Endothelial cell of umbilical vein (primary cell): ENCODE measurements around the gene CYP8B1. TPM values are rescaled to one million over a fixed set of nuclear protein-coding genes. Genes with fewer than 3 reads are reported as not detected.
A peak's percentile ranks its signal among the peaks of the same experiment; 100 is the strongest.

Experiments used
- BruUV-seq: library from RNA; stranded (reverse); fragments of 400-500 nt; replicated peaks from 2 replicates; lab custom pipeline; 2021; lab: Mats Ljungman, UMichigan
- CTCF ChIA-PET: fragments of 300-600, 350-600 bp; sonication (Branson Sonifier 250); formaldehyde crosslinking; loops from one replicate; lab custom pipeline; 2021; ENCODE audit warnings: antibody characterized with exemption, inconsistent platforms; lab: Charles Lee
- POLR2A ChIA-PET: fragments of 300-600, 350-600 bp; sonication (Branson Sonifier 250); formaldehyde crosslinking; loops from one replicate; lab custom pipeline; 2021; ENCODE audit warnings: antibody characterized with exemption, inconsistent platforms; lab: Charles Lee
- DNase-seq: peaks from one replicate; pipeline ENCODE4 v3.0.0-alpha.2; 2011; ENCODE audit warnings: low read depth, low spot score
- FAIRE-seq: peaks from 2 replicates; lab custom pipeline; 2011; peaks lifted over from hg19 to GRCh38; lab: Jason Lieb, UNC
- H2AFZ ChIP-seq: 2 replicates; pipeline ENCODE4 v1.6.0; 2012; ENCODE audit warnings: low read depth, low read length, control low read depth, inconsistent platforms
- H3K27ac ChIP-seq: 2 replicates; pipeline ENCODE4 v1.5.1; 2011; ENCODE audit warnings: low read depth, mild to moderate bottlenecking, control low read depth, low read length, moderate library complexity; ENCODE audit not compliant: insufficient read depth
- H3K27me3 ChIP-seq, 2 experiments: 2 replicates each; pipeline versions ENCODE4 v1.6.0 to v1.6.1; 2011; ENCODE audit warnings: low read length in 2 of 2, mixed read lengths in 1 of 2; ENCODE audit not compliant: control insufficient read depth in 2 of 2, insufficient read depth in 2 of 2
- H3K36me3 ChIP-seq, 2 experiments: 2 replicates in 1 of 2; 3 replicates in 1 of 2; pipeline ENCODE4 v1.5.1; 2011; ENCODE audit warnings: low read length in 2 of 2, mild to moderate bottlenecking in 1 of 2, moderate library complexity in 1 of 2; ENCODE audit not compliant: control insufficient read depth in 2 of 2, insufficient read depth in 2 of 2; ENCODE audit errors: extremely low read depth in 1 of 2
- H3K4me1 ChIP-seq: 3 replicates; pipeline ENCODE4 v1.5.1; 2011; ENCODE audit warnings: mild to moderate bottlenecking, low read length; ENCODE audit not compliant: control insufficient read depth, insufficient read depth; ENCODE audit errors: extremely low read depth
- H3K4me2 ChIP-seq: 2 replicates; pipeline ENCODE4 v1.6.1; 2011; ENCODE audit warnings: low read length, control low read depth, mixed read lengths; ENCODE audit not compliant: insufficient read depth
- H3K4me3 ChIP-seq, 3 experiments: fragments of 200-600 bp in 1 of 3; sonication (generic), shearing (Covaris generic) in 1 of 3; replicated peaks in 1 of 3; 2 replicates each; pipeline ENCODE4 v1.5.1; 2011 to 2016; ENCODE audit warnings: control low read depth in 3 of 3, low read length in 3 of 3, mild to moderate bottlenecking in 2 of 3, inconsistent platforms in 1 of 3, low read depth in 1 of 3, moderate library complexity in 1 of 3; ENCODE audit not compliant: insufficient read depth in 1 of 3
- H3K79me2 ChIP-seq: 2 replicates; pipeline ENCODE4 v1.6.0; 2012; ENCODE audit warnings: low read length, inconsistent platforms; ENCODE audit not compliant: control insufficient read depth, insufficient read depth
- H3K9ac ChIP-seq: replicated peaks from 2 replicates; pipeline ENCODE3; 2011; ENCODE audit warnings: low read length, control low read depth; ENCODE audit not compliant: insufficient read depth; ENCODE audit errors: extremely low read depth
- H3K9me1 ChIP-seq: replicated peaks from 3 replicates; pipeline ENCODE4 v1.6.0; 2011; ENCODE audit warnings: mild to moderate bottlenecking, low read length; ENCODE audit not compliant: control insufficient read depth, insufficient read depth; ENCODE audit errors: extremely low read depth
- H3K9me3 ChIP-seq: replicated peaks from 2 replicates; pipeline ENCODE4 v1.5.1; 2012; ENCODE audit warnings: low read length, inconsistent platforms; ENCODE audit not compliant: control insufficient read depth, insufficient read depth
- H4K20me1 ChIP-seq: replicated peaks from 2 replicates; pipeline ENCODE3; 2011; ENCODE audit warnings: mild to moderate bottlenecking, low read length; ENCODE audit not compliant: control insufficient read depth, insufficient read depth; ENCODE audit errors: extremely low read depth
- CTCF ChIP-seq, 2 donors: IDR thresholded peaks; 1 replicate in 1 of 2; 2 replicates in 1 of 2; pipeline ENCODE4 v1.5.1; 2011; ENCODE audit warnings: low read length in 2 of 2, mild to moderate bottlenecking in 2 of 2, moderate library complexity in 2 of 2, control low read depth in 1 of 2, inconsistent platforms in 1 of 2, low read depth in 1 of 2; ENCODE audit not compliant: insufficient read depth in 1 of 2; ENCODE audit errors: extremely low read depth in 1 of 2
- JUN ChIP-seq: IDR thresholded peaks from 2 replicates; pipeline ENCODE4 v1.6.1; 2011; ENCODE audit warnings: borderline replicate concordance, low read depth; ENCODE audit not compliant: insufficient read length, insufficient read depth
- POLR2A ChIP-seq: IDR thresholded peaks from 2 replicates; pipeline ENCODE4 v1.6.1; 2012; ENCODE audit warnings: low read depth, mild to moderate bottlenecking, control low read depth, low read length
- POLR2AphosphoS5 ChIP-seq: IDR thresholded peaks from 2 replicates; pipeline ENCODE4 v1.6.1; 2012; ENCODE audit warnings: low read depth, mild to moderate bottlenecking, control low read depth, low read length, moderate library complexity; ENCODE audit not compliant: insufficient read depth
- dilution Hi-C: fragments of 300-500 bp; cut with MboI; formaldehyde crosslinking; loops from one replicate; pipeline ENCODE4 v1.15.0; 2019; ENCODE audit warnings: low sequenced_read_pairs; ENCODE audit not compliant: extremely low pct_ligation_motif_present
- intact Hi-C: fragments of 100-400 bp; cut with micrococcal nuclease; formaldehyde crosslinking; loops from one replicate; pipeline ENCODE4 v1.10.0; 2022
- polyA plus RNA-seq, 4 experiments: library from polyadenylated mRNA; depleted of rRNA in 3 of 4; stranded (reverse) in 3 of 4; unstranded in 1 of 4; fragments of >200 nt; gene quantifications; 2 replicates each; pipeline versions ENCODE4 v1.2.1 to v1.2.3, GENCODE V29; 2011 to 2012; ENCODE audit warnings: missing spikeins in 1 of 4
- total RNA-seq: library from RNA; stranded (reverse); gene quantifications from 2 replicates; pipeline ENCODE4 v1.2.3, GENCODE V29; 2021

Gene CYP8B1
- total and polyA plus RNA-seq, 2 donors (not counting 3 experiments of a cell fraction or from before 2014, with no cell fraction given): not detected

GRCh38 chr3:42841332-42841731 is 34.3 kb downstream of the CYP8B1 start:
- POLR2A ChIA-PET: no interaction called here
- CTCF ChIA-PET: no interaction called here
- no peak for FAIRE-seq

GRCh38 chr3:42839616-42840015 is 36.1 kb downstream of the CYP8B1 start:
- Histone ChIP-seq H3K4me1 (no peaks in the 10 kb centered on the region), H4K20me1 (no peaks in the 10 kb centered on the region), H3K4me3 (no peak overlapping the region), H2AFZ (no peak overlapping the region), H3K9me1 (no peaks in the 10 kb centered on the region), H3K79me2 (no peaks in the 10 kb centered on the region), H3K9me3 (no peaks in the 10 kb centered on the region), H3K27ac (no peak overlapping the region), H3K4me2 (no peak overlapping the region), H3K36me3 (no peaks in the 10 kb centered on the region), H3K9ac (no peak overlapping the region), H3K27me3 (peaks cover 0 to 7% of the 10 kb centered on the region in 2 experiments)
- FAIRE-seq (peak; percentile 24), DNase-seq (peak; percentile 67)
- ChIA-PET CTCF (interaction anchor here (0.6 to 1.9 kb wide), 25 partner anchors 9 to 1625 kb away, joined by 3 to 27 read pairs (median 5); partner anchors contain the start of genes CCDC13 and HIGD1A), POLR2A (no interaction called here)
- BruUV-seq: no TSS peak
- dilution Hi-C loops (no loop called here), intact Hi-C loops (loop anchor here (1.0 kb wide), 1 partner anchor 58 kb away; no protein-coding TSS in a partner anchor)
- peak; percentile 44 to 56 for TF ChIP-seq CTCF (IDR thresholded peaks at IDR 0.05; ENCODE audit: extremely low read depth in 1 of 2, insufficient read depth in 1 of 2, low read depth in 1 of 2, low read length in 2 of 2)
- TF ChIP-seq POLR2AphosphoS5: no peak
- no peak for TF ChIP-seq JUN
- no peak for TF ChIP-seq POLR2A

More at GRCh38 chr3:42841332-42841731, 34.3 kb downstream of the CYP8B1 start:
- Histone ChIP-seq H3K9ac (no peak overlapping the region), H2AFZ (no peak overlapping the region), H3K27me3 (peaks cover 5 to 7% of the 10 kb centered on the region in 2 experiments), H3K9me1 (no peaks in the 10 kb centered on the region), H3K9me3 (no peaks in the 10 kb centered on the region), H3K79me2 (no peaks in the 10 kb centered on the region), H4K20me1 (no peaks in the 10 kb centered on the region), H3K4me3 (no peak overlapping the region), H3K4me1 (no peaks in the 10 kb centered on the region), H3K4me2 (no peak overlapping the region), H3K36me3 (no peaks in the 10 kb centered on the region), H3K27ac (no peak overlapping the region)
- DNase-seq: no peak
- BruUV-seq: no TSS peak
- dilution Hi-C loops (no loop called here), intact Hi-C loops (no loop called here)
- TF ChIP-seq CTCF (IDR thresholded peaks at IDR 0.05; ENCODE audit: extremely low read depth in 1 of 2, insufficient read depth in 1 of 2, low read depth in 1 of 2, low read length in 2 of 2): no peak
